Measurements from ENCODE around the gene TRIO.
"Not testable (repeated sequence)": the region's sequence is repeated elsewhere in the genome, so short reads cannot be mapped to it uniquely, and the experiment has no call there.

TRIO gene

DNA sequence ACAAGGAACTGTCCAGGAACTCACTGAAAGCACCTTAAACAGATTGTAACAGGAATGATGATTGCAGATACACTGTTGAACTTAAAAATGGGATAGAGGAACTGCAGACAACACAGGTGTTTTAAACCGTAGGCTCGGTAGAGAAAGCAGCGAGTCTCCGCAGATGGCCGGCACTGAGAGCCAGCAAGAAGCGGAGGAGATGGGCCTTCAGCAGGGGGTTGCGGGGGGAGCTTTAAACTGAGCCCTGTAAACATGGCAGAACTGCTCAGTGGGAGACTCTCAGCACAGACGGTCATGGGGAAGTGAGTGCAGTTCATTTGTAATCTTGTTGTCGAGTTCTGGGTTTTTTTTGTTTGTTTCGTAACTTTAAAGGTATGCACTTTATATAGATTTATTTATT, 283.4 kb downstream of the TRIO start:
- DNase-seq (ENCODE audit: low read depth in 1 of 2, low spot score in 1 of 2) = no peak

DNA sequence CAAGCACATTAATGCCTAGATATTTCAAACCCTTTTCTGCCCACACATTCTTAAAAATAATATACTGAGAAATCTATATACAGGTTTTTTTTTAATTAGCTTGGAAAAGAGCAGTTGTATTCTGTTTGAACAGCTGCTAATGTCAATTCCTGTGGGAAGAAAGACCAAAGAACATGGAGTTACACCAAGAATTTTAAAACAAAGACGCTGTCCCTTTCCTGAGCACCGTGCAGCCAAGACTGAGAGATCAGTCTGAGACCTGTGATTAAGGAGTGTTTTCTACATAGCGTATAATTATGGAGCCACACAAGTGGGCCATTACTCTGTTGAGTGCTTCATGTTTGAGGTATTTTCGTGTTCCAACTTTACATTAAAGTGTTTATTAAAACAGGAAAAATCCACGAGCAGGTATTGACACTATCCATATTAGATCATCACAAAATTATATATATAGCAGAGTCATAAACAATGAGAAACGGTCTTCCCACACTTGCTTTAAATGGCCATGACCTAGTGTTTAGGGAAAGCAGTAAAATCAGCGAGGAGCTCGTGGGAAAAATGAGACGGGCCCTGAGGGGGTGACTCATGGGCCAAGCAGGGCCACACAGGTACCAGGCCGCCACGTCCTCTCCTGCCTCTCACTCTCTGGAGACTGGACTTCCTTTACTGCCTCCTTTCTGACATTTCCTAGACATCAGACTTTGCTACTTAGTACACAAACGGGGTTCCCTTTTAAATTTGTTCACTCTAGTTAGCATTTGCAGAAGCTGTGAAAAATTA, 285.4 kb downstream of the TRIO start:
- no peak for DNase-seq (ENCODE audit: low read depth in 1 of 2, low spot score in 1 of 2)

DNA sequence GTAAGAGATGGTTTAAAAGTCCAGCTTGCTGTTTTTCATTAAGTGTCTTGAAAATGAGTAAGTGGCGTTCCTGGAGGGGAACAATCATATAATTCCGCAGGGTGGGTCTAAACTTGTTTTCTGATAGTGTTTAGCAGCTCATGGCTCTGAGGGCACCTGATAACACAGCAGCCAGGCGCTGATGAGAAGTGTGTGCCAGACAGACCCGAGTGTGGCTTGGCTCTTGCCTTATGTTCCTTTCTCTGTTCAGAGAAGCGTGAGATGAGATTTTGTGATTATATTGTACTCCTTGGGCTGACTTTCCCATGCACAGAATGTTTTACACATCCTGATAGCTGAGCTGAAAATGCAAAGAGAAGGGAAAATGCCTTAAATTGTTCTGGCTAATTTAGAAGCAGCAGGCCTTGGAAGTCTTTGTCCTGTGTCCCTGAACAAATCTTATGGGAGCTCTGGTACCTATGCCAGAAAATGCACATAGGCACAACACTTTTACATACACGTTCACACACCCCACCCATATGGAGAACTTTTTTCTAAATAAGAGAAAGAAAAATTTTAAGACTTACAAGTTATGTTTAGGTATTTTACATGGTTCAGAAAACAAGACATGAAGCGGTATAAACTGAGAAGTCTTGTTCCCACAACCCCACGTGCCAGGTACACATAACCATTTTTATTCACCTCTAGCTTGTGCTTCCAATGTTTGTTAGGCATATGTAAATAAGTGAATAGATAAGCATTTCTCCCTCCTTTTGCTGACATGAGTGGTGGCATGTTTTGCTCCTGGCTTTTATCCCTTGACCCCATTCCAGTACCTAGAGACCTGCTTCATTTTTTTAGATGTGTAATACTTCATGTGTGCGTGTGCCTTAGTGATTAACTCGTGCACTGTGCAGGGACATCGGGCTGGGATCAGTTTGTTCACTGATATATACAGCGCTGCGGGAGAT, 286.2 kb downstream of the TRIO start:
- DNase-seq (ENCODE audit: low read depth in 1 of 2, low spot score in 1 of 2) = no peak

DNA sequence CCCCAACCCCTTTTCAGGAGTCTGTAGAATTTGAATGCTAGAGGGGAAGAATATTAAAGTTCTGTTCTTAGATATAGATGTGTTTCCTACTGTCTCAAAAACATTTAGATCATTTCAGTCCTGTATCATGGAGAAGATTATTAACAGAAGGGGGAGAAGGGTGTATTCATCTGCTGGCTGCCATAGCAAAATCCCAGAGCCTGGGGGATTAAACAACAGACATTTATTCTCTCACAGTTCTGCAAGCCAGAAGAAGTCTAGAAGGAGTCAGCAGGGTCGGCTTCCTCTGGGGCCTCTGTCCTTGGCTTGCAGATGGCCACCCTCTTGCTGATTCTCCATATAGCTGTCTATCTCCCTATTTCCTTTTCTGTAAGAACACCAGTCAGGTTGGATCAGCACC, 288.4 kb downstream of the TRIO start:
- DNase-seq (ENCODE audit: low read depth in 1 of 2, low spot score in 1 of 2) = no peak

DNA sequence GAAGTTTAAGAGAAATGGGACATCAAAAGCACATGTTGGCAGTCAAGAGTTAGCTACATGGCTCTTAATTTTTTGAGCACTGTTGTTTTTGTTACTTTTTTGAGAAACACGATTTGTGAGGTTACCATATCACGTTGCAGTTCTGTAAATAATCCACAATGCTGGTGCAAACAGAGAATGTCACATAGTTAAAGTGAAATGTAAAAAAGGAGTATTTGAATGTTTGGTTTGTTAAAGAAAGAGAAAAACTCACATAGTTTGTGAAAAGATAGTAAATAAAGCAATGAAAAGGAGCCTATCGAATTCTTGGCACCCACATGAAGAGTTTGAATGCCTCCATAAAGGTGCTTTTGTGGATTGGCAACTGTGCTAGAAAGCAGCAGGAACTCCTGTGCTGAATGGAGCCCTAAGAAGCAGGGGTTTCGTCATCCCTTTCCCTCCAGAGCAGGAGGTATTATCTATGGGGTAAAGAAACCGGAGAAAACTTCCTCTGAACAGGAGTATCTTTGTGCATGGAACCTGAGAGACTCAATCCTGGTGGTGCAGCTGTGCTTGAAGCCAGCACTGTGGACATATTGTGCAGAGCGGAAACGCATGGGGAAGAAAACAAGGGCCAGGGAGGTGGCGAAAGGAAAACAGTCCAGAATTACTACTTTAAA, 289.9 kb downstream of the TRIO start:
- DNase-seq (ENCODE audit: low read depth in 1 of 2, low spot score in 1 of 2) = no peak

DNA sequence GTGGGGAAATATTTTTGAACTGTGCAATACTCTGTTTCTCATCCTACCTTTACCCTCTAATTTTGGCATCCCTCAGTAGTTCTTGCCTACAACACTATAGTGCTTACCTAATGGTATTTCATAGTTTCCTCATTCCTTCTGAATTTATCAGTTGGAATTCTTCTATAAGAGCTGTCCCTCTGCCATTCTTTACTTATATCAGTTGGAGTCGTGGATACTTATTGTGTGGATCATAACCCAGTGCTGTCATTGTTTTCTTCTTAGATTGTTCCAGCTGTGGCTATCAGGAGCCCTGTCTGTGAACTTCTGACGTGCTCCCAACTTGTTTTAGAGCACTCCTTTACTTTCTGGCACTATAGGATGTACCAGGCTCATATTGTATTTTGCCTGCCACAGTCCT, 292.3 kb downstream of the TRIO start:
- no peak for DNase-seq (ENCODE audit: low read depth in 1 of 2, low spot score in 1 of 2)

DNA sequence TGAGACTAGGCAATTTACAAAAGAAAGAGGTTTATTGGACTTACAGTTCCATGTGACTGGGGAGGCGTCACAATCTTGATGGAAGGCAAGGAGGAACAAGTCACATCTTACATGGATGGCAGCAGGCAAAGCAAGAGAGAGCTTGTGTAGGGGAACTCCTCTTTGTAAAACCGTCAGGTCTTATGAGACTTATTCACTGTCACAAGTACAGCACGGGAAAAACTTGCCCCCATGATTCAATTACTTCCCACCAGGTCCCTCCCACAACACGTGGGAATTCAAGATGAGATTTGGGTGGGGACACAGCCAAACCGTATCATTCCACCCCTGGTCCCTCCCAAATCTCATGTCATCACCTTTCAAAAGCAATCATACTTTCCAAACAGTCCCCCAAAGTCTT, 293.0 kb downstream of the TRIO start:
- DNase-seq (ENCODE audit: low read depth in 1 of 2, low spot score in 1 of 2) = not testable (repeated sequence)

DNA sequence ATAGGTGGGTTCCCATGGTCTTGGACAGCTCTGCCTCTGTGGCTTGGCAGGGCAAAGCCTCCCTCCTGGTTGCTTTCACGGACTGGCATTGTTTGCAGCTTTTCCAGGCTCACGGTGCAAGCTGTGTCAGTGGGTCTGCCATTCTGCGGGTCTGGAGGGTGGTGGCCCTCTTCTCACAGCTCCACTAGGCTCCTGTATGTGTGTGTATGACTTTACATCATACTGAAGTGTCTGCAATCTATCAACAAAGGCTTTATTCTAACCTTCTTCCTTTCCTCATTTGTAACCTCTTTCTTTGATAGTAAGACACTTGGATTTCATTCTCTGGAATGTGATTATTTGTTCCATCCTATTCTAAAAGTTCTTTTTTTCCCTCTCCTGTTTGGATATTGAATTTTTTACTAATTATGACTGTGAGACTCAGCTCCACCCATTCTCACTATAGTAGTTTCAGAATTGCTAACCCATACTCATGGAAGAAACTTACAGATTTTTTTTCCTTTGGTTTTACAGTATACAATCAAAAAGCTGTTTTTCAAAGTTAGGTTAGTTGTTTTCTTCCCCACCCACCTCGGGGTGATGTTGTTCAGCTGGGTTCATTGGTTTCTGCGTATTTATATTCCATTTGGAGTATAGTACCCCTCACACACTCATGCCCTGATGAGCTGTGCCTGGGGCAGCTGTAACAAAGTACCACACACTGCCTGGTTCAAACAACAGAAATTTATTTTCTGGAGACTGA, 293.8 kb downstream of the TRIO start:
- DNase-seq (ENCODE audit: low read depth in 1 of 2, low spot score in 1 of 2) = no peak

DNA sequence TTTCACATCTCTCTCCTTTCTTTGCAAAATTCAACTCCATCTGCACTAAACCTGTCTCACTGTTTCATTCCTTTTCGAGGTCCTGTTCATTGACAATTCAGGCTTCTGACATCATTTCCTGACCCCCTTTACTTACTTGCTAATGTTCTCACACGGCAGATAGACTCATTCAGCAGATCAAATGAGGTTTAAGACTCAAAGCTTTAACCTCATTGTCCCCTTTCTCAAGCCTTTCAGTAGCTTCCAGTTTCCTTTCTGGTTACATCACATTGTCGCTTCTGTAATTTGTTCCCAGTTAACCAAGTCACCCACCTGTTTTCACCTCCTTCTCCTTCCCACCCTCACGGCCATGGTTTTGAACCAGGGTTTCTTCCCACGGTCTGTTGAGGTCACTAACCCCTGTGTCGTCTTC, 295.1 kb downstream of the TRIO start:
- no peak for DNase-seq (ENCODE audit: low read depth in 1 of 2, low spot score in 1 of 2)

DNA sequence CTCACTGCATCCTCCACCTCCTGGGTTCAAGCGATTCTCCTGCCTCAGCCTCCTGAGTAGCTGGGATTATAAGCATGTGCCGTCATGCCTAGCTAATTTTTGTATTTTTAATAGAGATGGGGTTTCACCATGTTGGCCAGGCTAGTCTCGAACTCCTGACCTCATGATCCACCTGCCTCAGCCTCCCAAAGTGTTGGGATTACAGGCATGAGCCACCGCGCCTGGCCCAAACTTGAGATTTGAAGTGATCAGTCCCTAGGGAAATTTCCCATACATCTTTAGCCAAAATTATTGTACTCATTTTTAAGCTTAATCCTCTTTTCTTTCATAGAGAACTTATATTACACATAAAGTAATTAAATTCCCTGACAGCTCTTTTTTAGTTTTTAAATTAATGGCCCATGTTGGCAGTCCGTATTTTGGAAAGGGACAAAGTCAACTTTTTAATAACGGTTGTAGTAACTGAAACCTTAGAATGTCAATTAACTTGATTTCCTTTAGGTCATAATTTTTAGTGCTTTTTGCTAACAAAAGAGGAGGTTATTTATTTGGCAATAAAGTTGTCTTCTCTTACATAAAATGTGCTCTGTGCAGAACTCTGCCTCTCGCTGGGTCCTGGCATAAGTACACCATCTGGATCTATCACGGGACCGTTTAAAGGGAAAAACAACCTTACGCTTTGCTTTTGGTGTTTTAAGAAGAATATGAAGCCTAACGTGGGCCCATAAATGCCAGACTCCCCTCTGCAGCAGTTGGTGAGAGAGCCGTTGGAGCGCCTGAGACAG, 296.1 kb downstream of the TRIO start:
- DNase-seq (ENCODE audit: low read depth in 1 of 2, low spot score in 1 of 2) = no peak

DNA sequence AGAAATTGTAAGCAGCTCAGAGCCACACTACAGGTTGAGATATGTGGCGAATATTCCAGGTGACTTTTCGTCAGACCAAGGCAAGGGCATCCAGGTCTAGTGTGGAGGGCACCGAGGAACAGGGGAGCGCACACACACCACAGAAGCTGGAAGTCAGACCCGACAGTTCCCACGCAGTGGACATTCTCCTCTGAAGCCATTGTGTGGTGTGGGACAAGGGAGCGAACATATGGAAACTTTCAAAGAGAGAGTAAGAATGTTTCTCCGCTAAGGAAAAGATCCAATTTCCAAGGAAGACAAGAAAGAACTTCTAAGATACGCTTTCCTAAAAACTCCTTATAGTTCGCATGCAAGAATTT, 297.1 kb downstream of the TRIO start:
- no peak for DNase-seq (ENCODE audit: low read depth in 1 of 2, low spot score in 1 of 2)

DNA sequence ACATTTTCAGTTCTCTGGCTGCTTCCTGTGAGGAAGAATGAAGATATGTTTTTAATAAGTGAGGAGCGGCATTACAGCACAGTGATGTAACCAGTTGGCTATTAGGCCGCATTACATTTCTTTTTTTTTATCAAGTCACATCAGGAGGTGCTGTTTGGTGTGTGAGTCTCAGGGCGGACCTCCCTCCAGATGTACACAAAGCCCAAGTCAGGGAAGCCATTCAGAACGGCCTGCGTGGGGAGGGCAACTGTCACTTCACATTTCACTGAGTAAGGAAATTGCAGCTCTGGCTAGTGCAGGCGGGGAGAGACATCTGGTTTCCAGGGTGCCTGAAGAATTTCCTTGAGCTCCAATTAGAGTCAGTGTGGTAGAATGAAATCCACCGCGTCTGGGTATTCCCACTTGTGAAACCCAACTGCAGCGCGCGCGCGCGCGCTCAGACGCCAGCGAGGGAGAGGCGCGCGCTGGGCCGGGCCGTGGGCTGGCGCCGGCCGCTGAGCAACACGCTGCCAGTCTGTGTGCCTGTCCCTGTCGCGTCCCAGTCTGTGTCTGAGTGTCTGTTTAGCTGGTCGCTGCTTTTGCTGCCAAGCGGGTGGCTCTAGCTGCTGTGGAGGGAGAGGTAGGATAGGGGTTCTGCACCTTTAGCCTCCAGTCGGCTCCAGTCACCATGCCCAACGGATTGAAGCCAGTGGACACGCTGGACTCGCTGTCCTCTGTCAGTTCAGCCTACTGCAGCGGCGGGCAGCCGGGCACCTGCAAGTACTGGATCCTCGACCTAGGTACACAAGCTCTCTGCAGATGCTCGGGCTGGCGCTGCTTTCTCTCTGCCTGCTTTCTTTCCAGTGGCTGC, 297.7 kb downstream of the TRIO start:
- no peak for DNase-seq (ENCODE audit: low read depth in 1 of 2, low spot score in 1 of 2)

DNA sequence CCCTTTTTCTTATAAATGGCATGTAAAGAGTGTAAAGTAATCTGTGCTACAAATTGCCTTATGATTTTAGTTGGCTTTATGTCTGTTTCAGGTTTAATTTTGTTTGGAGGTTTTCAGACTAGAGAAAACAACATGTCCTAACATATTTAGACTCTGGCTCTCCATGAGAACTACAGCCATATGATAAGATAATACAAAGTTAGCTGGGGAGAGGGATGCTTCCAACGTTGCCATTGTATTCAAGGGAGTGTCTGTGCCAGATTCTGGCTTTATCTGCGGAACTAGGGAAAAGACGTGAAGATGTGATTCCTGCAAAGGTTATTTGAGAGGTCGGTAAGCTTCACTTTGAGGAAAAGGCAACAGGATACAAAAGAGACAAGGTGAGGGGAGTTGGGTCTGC, 298.5 kb downstream of the TRIO start:
- no peak for DNase-seq (ENCODE audit: low read depth in 1 of 2, low spot score in 1 of 2)

DNA sequence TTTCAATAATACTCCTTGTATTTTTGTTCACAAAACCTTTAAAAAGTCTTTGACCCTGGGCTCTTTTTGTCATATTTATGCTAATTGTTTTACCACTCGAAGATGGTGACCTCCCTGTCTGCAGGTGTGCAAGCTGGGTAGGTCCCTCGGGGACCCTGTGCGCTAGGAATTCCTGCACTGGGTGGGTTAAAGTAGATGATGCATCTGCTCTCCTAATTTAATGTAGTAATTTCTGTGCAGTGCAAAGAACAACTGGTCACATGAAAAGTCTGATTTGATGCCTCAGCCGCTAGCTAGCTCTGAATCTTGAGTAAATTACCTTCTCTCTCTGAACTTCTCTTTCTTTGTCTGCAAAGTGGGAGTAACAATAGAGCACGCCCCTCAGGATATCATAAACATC, 299.4 kb downstream of the TRIO start:
- DNase-seq (ENCODE audit: low read depth in 1 of 2, low spot score in 1 of 2) = no peak

DNA sequence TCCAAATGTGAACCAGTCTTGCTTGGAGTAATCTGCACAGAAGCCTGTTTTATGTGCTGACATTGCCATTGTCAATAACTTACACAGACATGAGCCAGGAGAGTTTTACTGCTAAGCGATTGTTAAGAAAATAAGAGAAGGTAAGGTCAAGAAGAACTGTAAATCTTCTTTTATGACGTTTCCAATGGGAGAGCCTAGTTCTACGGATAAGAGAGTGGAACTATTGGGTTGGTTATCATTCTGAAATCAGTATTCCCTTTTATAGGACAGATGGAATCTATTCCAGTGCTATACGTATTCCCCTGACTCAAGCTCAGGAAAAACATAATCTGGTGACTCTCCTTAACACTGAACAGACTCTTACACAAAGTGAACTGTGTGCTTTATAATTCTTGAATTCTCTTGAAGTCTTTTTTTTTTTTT, 300.5 kb downstream of the TRIO start:
- DNase-seq (ENCODE audit: low read depth in 1 of 2, low spot score in 1 of 2) = no peak

DNA sequence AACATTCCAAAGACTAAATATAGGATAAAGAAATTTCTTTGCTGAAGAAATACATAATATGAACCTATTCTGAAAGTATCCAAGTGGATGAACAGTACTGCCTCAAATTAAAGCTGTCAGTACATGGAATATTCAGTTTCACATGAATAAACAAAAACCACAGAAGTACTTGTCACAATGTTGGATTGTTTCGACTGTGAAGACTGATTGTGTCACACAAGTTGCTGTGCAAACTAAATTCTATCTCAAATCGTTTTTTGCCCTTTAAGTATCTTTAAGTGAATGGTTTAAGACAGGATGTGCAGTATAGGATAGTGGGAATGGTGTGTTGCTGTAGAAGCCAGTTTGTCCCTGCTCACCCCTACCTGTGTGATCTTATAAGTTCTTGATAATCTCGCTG, 301.0 kb downstream of the TRIO start:
- no peak for DNase-seq (ENCODE audit: low read depth in 1 of 2, low spot score in 1 of 2)

DNA sequence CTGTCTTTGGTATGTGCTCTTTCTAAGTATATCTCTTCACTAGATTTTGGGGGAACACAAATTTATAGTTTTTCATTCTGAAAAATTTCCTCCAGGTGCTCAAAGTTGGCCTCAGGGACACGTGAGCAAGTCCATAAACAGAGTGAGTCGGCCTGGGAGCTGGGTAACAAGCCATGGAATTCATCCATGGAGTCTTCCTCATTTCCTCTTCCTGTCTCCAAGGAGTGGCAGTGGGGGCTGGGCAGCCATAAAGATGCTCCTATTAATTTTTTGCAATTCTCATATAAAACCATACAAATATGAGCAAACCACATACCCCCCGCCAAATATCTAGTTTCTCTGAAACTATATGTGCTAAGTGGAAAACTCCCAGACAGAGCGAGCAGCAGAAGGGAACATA, 301.9 kb downstream of the TRIO start:
- DNase-seq (ENCODE audit: low read depth in 1 of 2, low spot score in 1 of 2) = no peak

DNA sequence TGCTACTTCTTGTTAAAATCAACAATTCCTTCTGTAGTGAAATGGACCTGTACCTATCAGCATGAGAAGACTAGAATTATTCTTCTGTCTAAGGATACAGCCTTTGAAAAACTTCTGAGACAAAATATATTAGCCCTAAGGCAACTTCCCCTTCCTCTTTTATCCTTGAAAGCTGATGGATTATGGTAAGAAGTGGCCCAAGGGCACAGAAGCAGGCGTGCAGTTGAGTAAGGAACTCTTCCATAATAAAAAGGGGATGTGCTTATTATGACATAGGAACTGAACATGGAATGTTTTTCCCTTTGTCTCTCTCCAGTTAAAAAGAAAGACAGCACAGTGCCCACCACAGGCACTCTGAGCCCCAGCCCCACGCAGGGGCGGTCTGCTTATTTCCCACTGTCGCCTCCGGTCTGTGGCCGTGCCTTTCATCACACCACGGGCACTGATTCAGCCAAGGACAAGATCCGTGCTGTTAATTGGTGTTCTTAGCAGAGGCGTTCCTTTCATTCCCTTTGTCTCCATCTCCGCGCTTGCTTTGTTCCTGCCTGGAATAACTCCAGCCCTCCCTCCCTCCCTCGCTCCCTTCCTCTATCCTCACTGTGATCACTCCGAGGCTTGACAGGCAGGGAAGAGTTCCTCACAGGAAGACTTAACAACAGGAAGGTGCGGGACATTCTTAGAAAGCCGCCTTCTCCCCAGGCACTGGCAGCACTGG, 302.6 kb downstream of the TRIO start:
- DNase-seq (ENCODE audit: low read depth in 1 of 2, low spot score in 1 of 2) = no peak
